Heart left ventricle (tissue), 16 donors: ENCODE data around the gene RNF14. TPM values are rescaled to one million over a fixed set of nuclear protein-coding genes. Genes with fewer than 3 reads are reported as not detected.

Experiments
- ATAC-seq, 4 donors: fragments of 200-7000 bp; cut with Tn5 transposase; one replicate each; pipeline ENCODE4 v1.9.1; 2020 to 2022; ENCODE audit warnings: moderate library complexity in 4 of 4, mild to moderate bottlenecking in 3 of 4, moderate number of reproducible peaks in 1 of 4
- DNase-seq, 5 donors: peaks; one replicate each; pipeline ENCODE4 v3.0.0-alpha.2; 2020
- H3K27ac ChIP-seq, 12 donors: fragments of 200-600 bp; sonication (generic) in 4 of 12; one replicate each; pipeline versions ENCODE4 v1.5.0 to v1.8.0; 2016 to 2022; ENCODE audit warnings: mild to moderate bottlenecking in 2 of 12
- H3K27me3 ChIP-seq, 9 donors: fragments of 200-600 bp; sonication (generic) in 2 of 9; one replicate each; pipeline versions ENCODE4 v1.5.1 to v1.8.0; 2016 to 2022; ENCODE audit warnings: mild to moderate bottlenecking in 3 of 9
- H3K36me3 ChIP-seq, 9 donors: fragments of 200-600 bp; sonication (generic) in 2 of 9; one replicate each; pipeline versions ENCODE4 v1.5.0 to v1.8.0; 2018 to 2022; ENCODE audit warnings: mild to moderate bottlenecking in 2 of 9
- H3K4me1 ChIP-seq, 12 donors: fragments of 200-600 bp; sonication (generic) in 4 of 12; one replicate each; pipeline versions ENCODE4 v1.5.0 to v1.8.0; 2016 to 2022; ENCODE audit warnings: mild to moderate bottlenecking in 3 of 12
- H3K4me3 ChIP-seq, 12 donors: fragments of 200-600 bp; sonication (generic) in 4 of 12; one replicate each; pipeline versions ENCODE4 v1.5.0 to v1.8.0; 2017 to 2022; ENCODE audit warnings: mild to moderate bottlenecking in 9 of 12, moderate library complexity in 4 of 12
- H3K9me3 ChIP-seq, 12 donors: fragments of 200-600 bp; sonication (generic) in 4 of 12; one replicate each; pipeline versions ENCODE4 v1.5.0 to v1.8.0; 2016 to 2022; ENCODE audit warnings: mild to moderate bottlenecking in 1 of 12
- CTCF ChIP-seq, 12 donors: fragments of 200-600 bp; sonication (generic) in 4 of 12; IDR thresholded peaks; one replicate each; pipeline versions ENCODE4 v1.5.0 to v1.8.0; 2018 to 2022; ENCODE audit warnings: antibody characterized with exemption in 12 of 12, mild to moderate bottlenecking in 5 of 12
- POLR2A ChIP-seq, 2 donors: fragments of 450-650 bp; IDR thresholded peaks; one replicate each; pipeline ENCODE4 v1.6.1; 2017; ENCODE audit warnings: antibody characterized with exemption in 2 of 2, mild to moderate bottlenecking in 2 of 2, moderate library complexity in 2 of 2
- WGBS, 4 donors: extraction: QIAGEN DNeasy Blood & Tissue Kit in 2 of 4; methylation state at CpG; one replicate each; pipeline versions ENCODE4 v1.1.5 to v1.1.7; 2013 to 2018; 5-methylcytosine and 5-hydroxymethylcytosine counted together
- intact Hi-C, 10 donors: fragments of 100-400 bp; cut with DNase I; formaldehyde crosslinking; loops; one replicate each; pipeline versions ENCODE4 v1.11.1 to v1.14.2; 2022
- polyA plus RNA-seq, 2 donors: library from polyadenylated mRNA; stranded (reverse); fragments of 200-250 nt; gene quantifications; one replicate each; pipeline ENCODE4 v1.2.3, GENCODE V29; 2013
- total RNA-seq, 9 donors: library from RNA; depleted of rRNA in 2 of 9; stranded (reverse); fragments of >200 nt in 2 of 9; fragmentation: NEBNext Ultra II Directional in 3 of 9; extraction: Animal tissue kit (Norgen Biotek cat#: 25700) in 3 of 9; gene quantifications; one replicate each; pipeline versions ENCODE4 v1.1.0 to v1.2.4, GENCODE V29; 2016 to 2023
- donor health status: ischemic (EF 13 %, LVEDD 7.1; RV severe dilation, severe dysfunction).
- donor health status: healthy with polysubstance abuse.
- donor health status: DM: no; HTN: yes; CAD: no.
- donor health status: DM: no; HTN: no; CAD: no.
- donor health status: ischemic (EF 25% LVEDD 6.9; RV normal size, moderate dysfunction).
- donor health status: ischemic (EF 25% LVEDD 5.7; RV mildly dilated, moderate dysfunction).
- donor health status: healthy.
- donor health status: DM: yes; HTN: yes; CAD: no.
- donor health status: ischemic (EF 35%, LVEDD 5.7; RV mildly dilated, moderate dysfunction).
- donor health status: nonischemic (EF 11% LVEDD 7.7; RV severe dilation, severe dysfunction).
- donor health status: DM: yes; HTN: yes; CAD: no.
- donor health status: PGD.
- donor health status: ischemic (EF 29% LVEDD 5.4; RV normal size, mild dysfunction).
- donor health status: nonischemic (EF 23%, LVEDD 6.1; RV moderate dilation, normal function).

The RNF14 gene
- total and polyA plus RNA-seq, 11 donors: 21.3 to 131 (median 103) TPM

GRCh38 chr5:141966963-141967333 lies 2.0 kb upstream of the RNF14 start:
- WGBS, 4 donors: 96 to 97% (median 96%) methylated on average over 2 of the region's 2 CpGs
- H3K27ac ChIP-seq: no peak overlapping the region
- H3K27me3 ChIP-seq: no peaks in the 10 kb centered on the region
- no peak for ATAC-seq
- no peak for DNase-seq
- no peak for TF ChIP-seq POLR2A (IDR thresholded peaks at IDR 0.05)
- no peak for TF ChIP-seq CTCF (IDR thresholded peaks at IDR 0.05)
- peaks cover 0 to 14% (median 4%) of the 10 kb centered on the region in 9 donors for H3K36me3 ChIP-seq
- peaks cover 3 to 30% (median 24%) of the 10 kb centered on the region in 12 donors for H3K4me1 ChIP-seq
- no peaks in the 10 kb centered on the region for H3K9me3 ChIP-seq
- intact Hi-C loops: no loop called here
- H3K4me3 ChIP-seq: no peak overlapping the region

GRCh38 chr5:141969783-141970771 lies 1.2 kb downstream of the RNF14 start:
- Histone ChIP-seq H3K36me3 (peaks cover 0 to 45% (median 34%) of the 10 kb centered on the region in 9 donors), H3K9me3 (no peaks in the 10 kb centered on the region), H3K27ac (peak overlapping the region; percentile 90 to 99 (median 96)), H3K4me3 (peak overlapping the region; percentile 38 to 97 (median 74)), H3K27me3 (no peaks in the 10 kb centered on the region), H3K4me1 (peaks cover 3 to 42% (median 27%) of the 10 kb centered on the region in 12 donors)
- DNase-seq: no peak
- peak in 2 of 4 donors; percentile 32 to 46 for ATAC-seq
- 64 to 76% (median 73%) methylated on average over 2 of the region's 2 CpGs for WGBS, 4 donors
- TF ChIP-seq CTCF (IDR thresholded peaks at IDR 0.05): no peak
- TF ChIP-seq POLR2A (IDR thresholded peaks at IDR 0.05): no peak
- intact Hi-C loops: no loop called here

GRCh38 chr5:141973871-141974595 lies 5.1 kb downstream of the RNF14 start:
- H3K27ac ChIP-seq: no peak overlapping the region
- H3K4me3 ChIP-seq: no peak overlapping the region
- H3K4me1 ChIP-seq: peaks cover 3 to 69% (median 29%) of the 10 kb centered on the region in 12 donors
- no peaks in the 10 kb centered on the region for H3K27me3 ChIP-seq
- WGBS, 4 donors: 75 to 90% (median 83%) methylated on average over 1 of the region's 1 CpG
- peaks cover 0 to 83% (median 72%) of the 10 kb centered on the region in 9 donors for H3K36me3 ChIP-seq
- intact Hi-C loops: no loop called here
- TF ChIP-seq POLR2A (IDR thresholded peaks at IDR 0.05): no peak
- TF ChIP-seq CTCF (IDR thresholded peaks at IDR 0.05): no peak
- no peak for ATAC-seq
- H3K9me3 ChIP-seq: no peaks in the 10 kb centered on the region
- no peak for DNase-seq

- no peak for TF ChIP-seq CTCF (IDR thresholded peaks at IDR 0.05)
- TF ChIP-seq POLR2A (IDR thresholded peaks at IDR 0.05): no peak
- H3K27me3 ChIP-seq: no peaks in the 10 kb centered on the region
- H3K4me3 ChIP-seq: no peak overlapping the region
- peaks cover 0 to 100% (median 93%) of the 10 kb centered on the region in 9 donors for H3K36me3 ChIP-seq
- no peak for ATAC-seq
- intact Hi-C loops: no loop called here
- 93 to 95% (median 94%) methylated on average over 6 of the region's 6 CpGs for WGBS, 4 donors
- no peaks in the 10 kb centered on the region for H3K9me3 ChIP-seq
- DNase-seq: no peak
- H3K27ac ChIP-seq: no peak overlapping the region
- peaks cover 0 to 52% (median 14%) of the 10 kb centered on the region in 12 donors for H3K4me1 ChIP-seq
Measured at GRCh38 chr5:141976176-141976575, 7.3 kb downstream of the RNF14 start.
